ENCODE results near the gene GEMIN5. TPM values are rescaled to one million over a fixed set of nuclear protein-coding genes. Genes with fewer than 3 reads are reported as not detected.
A peak's percentile ranks its signal among the peaks of the same experiment; 100 is the strongest.

GEMIN5 gene
- total RNA-seq, 2 donors from 2014 or later = 24.7 to 49.8 TPM

GRCh38 chr5:154860123-154860522, 77.9 kb downstream of the GEMIN5 start:
- peaks cover 9% of the 10 kb centered on the region for H3K36me3 Mint-ChIP-seq
- no peaks in the 10 kb centered on the region for H3K9me3 Mint-ChIP-seq
- DNase-seq (ENCODE audit: low spot score) (no peak), ATAC-seq (no peak)
- peak overlapping the region; percentile 98 for H3K4me3 Mint-ChIP-seq
- H3K27ac Mint-ChIP-seq = peak overlapping the region; percentile 89 to 90
- no peaks in the 10 kb centered on the region for H3K27me3 Mint-ChIP-seq
- H3K4me1 Mint-ChIP-seq (ENCODE audit: low read depth in 2 of 2) = peaks cover 44 to 54% of the 10 kb centered on the region in 2 donors

GRCh38 chr5:154858972-154859871, 78.8 kb downstream of the GEMIN5 start:
- Mint-ChIP-seq H3K27me3 (no peaks in the 10 kb centered on the region), H3K4me3 (peak overlapping the region; percentile 98), H3K27ac (peak overlapping the region; percentile 89 to 90), H3K36me3 (peaks cover 7% of the 10 kb centered on the region), H3K4me1 (ENCODE audit: low read depth in 2 of 2) (peaks cover 41 to 52% of the 10 kb centered on the region in 2 donors), H3K9me3 (no peaks in the 10 kb centered on the region)
- no peak for ATAC-seq
- no peak for DNase-seq (ENCODE audit: low spot score)

DNA sequence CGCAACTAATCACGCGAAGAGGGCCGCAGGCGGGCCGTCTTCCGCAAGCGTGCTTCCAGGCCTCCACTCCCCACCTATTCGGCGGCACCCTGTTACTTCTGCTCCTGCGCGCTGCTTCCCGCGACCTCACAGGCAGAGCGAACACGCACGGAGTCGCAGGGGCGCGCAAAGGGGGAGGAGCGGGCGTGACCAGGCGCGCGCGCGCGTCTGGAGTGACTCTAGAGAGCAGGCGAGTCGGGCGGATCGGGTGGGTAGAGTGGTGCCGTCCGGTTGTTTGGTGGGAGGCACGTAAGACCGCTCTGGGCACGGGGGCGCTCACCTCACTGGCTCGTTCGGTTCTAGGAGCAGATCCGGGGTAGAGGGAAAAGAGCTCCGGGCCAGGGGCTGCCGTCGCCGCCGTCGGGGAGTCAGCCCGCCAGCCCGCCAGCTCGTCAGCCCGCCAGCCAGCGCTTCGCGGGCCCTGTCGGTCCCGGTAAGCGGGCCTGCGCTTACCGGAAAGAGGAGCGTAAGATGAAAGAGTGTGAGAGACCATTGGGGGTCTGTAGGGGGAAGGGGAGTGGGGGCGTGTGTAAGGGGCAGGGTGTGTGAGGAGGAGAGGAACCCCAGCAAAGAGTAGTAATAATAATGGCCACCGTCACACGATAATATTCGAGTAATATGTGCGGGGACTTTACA, 79.6 kb downstream of the GEMIN5 start, which contains the start of gene CNOT8:
Gene CNOT8 (plus strand): TSS at position 331 of the 675 bp plus-strand sequence. CDS start 4,652 bp downstream, outside the sequence.
- peak; percentile 98 for DNase-seq (ENCODE audit: low spot score)
- Mint-ChIP-seq H3K27me3 (no peaks in the 10 kb centered on the region), H3K36me3 (peaks cover 7% of the 10 kb centered on the region), H3K4me1 (ENCODE audit: low read depth in 2 of 2) (peaks cover 41 to 51% of the 10 kb centered on the region in 2 donors), H3K4me3 (peak within 1 kb of the TSS; percentile 98), H3K27ac (peak within 1 kb of the TSS; percentile 89 to 90), H3K9me3 (no peaks in the 10 kb centered on the region)
- peak; percentile 94 to 95 for ATAC-seq

- H3K27me3 Mint-ChIP-seq = no peaks in the 10 kb centered on the region
- DNase-seq (ENCODE audit: low spot score) (peak; percentile 88), ATAC-seq (peak; percentile 73 to 78)
- H3K9me3 Mint-ChIP-seq = no peaks in the 10 kb centered on the region
- peaks cover 34 to 44% of the 10 kb centered on the region in 2 donors for H3K4me1 Mint-ChIP-seq (ENCODE audit: low read depth in 2 of 2)
- H3K4me3 Mint-ChIP-seq = peak overlapping the region; percentile 98
- peak overlapping the region; percentile 89 to 90 for H3K27ac Mint-ChIP-seq
- peaks cover 7% of the 10 kb centered on the region for H3K36me3 Mint-ChIP-seq
Observed at GRCh38 chr5:154857530-154858296, 80.3 kb downstream of the GEMIN5 start.

DNA sequence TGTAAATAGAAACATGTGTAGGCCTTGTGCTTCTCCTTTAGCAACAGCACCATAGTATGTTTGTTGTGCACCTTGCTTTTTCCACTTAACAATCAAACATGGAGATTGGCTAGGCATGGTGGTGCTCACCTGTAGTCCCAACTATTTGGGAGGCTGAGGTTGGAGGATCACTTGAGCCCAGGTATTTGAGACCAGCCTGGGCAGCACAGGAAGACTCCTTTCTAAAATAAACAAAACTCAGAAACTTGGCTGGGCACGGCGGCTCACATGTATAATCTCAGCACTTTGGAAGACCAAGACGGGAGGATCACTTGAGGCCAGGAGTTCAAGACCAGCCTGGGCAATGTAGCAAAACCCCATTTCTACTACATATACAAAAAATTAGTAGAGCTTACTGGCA, 86.7 kb downstream of the GEMIN5 start:
- H3K27me3 Mint-ChIP-seq = no peaks in the 10 kb centered on the region
- H3K4me3 Mint-ChIP-seq = no peak overlapping the region
- H3K4me1 Mint-ChIP-seq (ENCODE audit: low read depth in 2 of 2) = no peaks in the 10 kb centered on the region
- no peak overlapping the region for H3K27ac Mint-ChIP-seq
- no peaks in the 10 kb centered on the region for H3K36me3 Mint-ChIP-seq
- H3K9me3 Mint-ChIP-seq = no peaks in the 10 kb centered on the region
- DNase-seq (ENCODE audit: low spot score) (no peak), ATAC-seq (no peak)

DNA sequence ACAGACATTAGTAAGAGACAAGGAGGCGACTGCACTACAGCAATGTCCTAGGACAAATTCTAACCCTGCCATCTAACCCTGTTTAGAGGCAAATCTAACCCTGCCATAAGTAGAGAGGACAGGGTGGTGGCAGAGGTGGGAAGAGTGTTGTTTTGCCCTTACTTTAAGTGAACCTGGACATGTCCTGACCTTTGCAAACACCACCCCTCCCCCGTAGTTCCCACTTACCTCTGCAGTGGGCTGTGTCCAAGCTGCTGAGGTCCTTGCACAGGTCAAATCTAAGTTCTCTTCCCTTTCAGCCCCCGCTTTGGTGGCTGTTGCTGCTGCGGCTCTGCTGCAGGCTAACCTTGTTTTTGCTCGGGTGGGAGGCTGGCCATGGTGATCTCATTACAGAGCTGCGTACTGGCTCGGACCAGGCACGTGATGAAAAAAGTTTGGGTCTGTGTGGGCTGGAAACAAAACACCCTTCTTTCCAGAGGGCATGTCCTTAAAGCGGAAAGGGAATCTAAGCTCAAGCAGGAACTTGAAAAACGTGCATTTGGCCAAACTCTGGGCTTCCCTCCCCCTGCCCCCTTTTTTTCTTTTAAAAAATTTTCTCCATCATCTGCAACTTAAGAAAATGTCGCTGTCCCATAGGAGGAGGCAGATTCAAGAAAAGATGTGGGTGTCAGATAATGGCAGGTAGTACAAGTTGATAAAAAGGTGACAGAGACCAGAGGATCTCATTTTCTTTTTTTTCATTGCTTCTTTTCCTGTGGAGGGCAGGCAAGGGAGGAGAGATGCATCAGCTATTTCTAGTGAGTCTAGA, 87.6 kb downstream of the GEMIN5 start, which contains the start of gene FAXDC2:
Gene FAXDC2 (minus strand): TSS at position 349 of the 808 bp plus-strand sequence. CDS start 12,425 bp downstream, outside the sequence.
- H3K9me3 Mint-ChIP-seq = no peaks in the 10 kb centered on the region
- ATAC-seq = no peak
- no peak within 1 kb of the TSS for H3K27ac Mint-ChIP-seq

DNA sequence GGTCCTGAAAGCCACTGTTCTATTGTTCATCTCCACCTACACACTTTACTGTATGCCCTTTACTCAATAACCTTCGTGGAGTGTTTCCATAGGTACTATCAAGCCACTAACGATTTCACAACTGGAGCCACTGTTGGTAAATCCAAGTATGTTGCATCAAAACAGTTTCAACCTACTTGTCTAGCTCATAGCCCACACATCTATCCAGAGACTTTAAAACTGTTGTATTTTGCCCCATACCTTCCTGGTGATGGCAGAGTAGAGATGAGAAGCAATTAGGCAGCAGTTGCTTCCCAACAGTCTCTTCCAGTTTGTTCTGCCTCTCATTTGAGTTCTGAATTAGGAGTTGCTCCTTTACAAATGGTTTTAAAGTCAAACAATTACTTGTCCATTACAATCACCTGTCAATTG, 88.2 kb downstream of the GEMIN5 start:
- ATAC-seq = no peak
- Mint-ChIP-seq H3K4me1 (ENCODE audit: low read depth in 2 of 2) (no peaks in the 10 kb centered on the region), H3K27ac (no peak overlapping the region), H3K36me3 (no peaks in the 10 kb centered on the region), H3K9me3 (no peaks in the 10 kb centered on the region), H3K4me3 (no peak overlapping the region), H3K27me3 (no peaks in the 10 kb centered on the region)
- no peak for DNase-seq (ENCODE audit: low spot score)

More for the DNA sequence above, 87.6 kb downstream of the GEMIN5 start, which contains the start of gene FAXDC2:
- H3K4me1 Mint-ChIP-seq (ENCODE audit: low read depth in 2 of 2) = no peaks in the 10 kb centered on the region
- no peak within 1 kb of the TSS for H3K4me3 Mint-ChIP-seq
- no peaks in the 10 kb centered on the region for H3K36me3 Mint-ChIP-seq
- DNase-seq (ENCODE audit: low spot score) = no peak
- H3K27me3 Mint-ChIP-seq = no peaks in the 10 kb centered on the region

- ATAC-seq = no peak
- H3K9me3 Mint-ChIP-seq = no peaks in the 10 kb centered on the region
- H3K27ac Mint-ChIP-seq = no peak overlapping the region
- no peaks in the 10 kb centered on the region for H3K27me3 Mint-ChIP-seq
- H3K4me1 Mint-ChIP-seq (ENCODE audit: low read depth in 2 of 2) = no peaks in the 10 kb centered on the region
- H3K4me3 Mint-ChIP-seq = no peak overlapping the region
- no peaks in the 10 kb centered on the region for H3K36me3 Mint-ChIP-seq
- DNase-seq (ENCODE audit: low spot score) = no peak
Observed at GRCh38 chr5:154849264-154849785, 88.7 kb downstream of the GEMIN5 start.

GRCh38 chr5:154844809-154845208, 93.2 kb downstream of the GEMIN5 start:
- Mint-ChIP-seq H3K4me1 (ENCODE audit: low read depth in 2 of 2) (no peaks in the 10 kb centered on the region), H3K36me3 (no peaks in the 10 kb centered on the region), H3K9me3 (no peaks in the 10 kb centered on the region), H3K4me3 (no peak overlapping the region), H3K27ac (no peak overlapping the region), H3K27me3 (no peaks in the 10 kb centered on the region)
- DNase-seq (ENCODE audit: low spot score) (no peak), ATAC-seq (no peak)

GRCh38 chr5:154842689-154843530, 95.1 kb downstream of the GEMIN5 start:
- Mint-ChIP-seq H3K27me3 (no peaks in the 10 kb centered on the region), H3K27ac (no peak overlapping the region), H3K4me1 (ENCODE audit: low read depth in 2 of 2) (no peaks in the 10 kb centered on the region)

DNA sequence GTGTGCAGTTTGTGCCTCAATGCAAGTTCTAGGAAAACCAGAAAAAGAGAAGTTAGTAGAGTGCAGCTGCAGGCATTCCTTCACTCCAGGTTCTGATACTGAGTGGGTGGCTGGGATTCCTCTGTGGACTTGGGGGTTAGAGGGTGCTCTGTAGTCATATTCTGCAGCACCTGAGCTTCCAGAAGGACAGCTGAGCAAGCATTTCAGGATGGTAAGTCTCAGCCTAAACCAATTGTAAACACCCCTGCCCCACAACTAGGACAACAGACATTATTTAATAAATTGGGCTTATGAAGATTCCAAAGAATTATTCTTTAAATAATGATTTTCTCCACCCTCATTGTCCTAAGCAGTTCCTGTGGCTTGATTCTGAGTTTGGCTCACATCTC, 96.7 kb downstream of the GEMIN5 start:
- Mint-ChIP-seq H3K4me1 (ENCODE audit: low read depth in 2 of 2) (no peaks in the 10 kb centered on the region), H3K4me3 (no peak overlapping the region), H3K27ac (no peak overlapping the region), H3K9me3 (no peaks in the 10 kb centered on the region), H3K36me3 (no peaks in the 10 kb centered on the region), H3K27me3 (no peaks in the 10 kb centered on the region)
- ATAC-seq (no peak), DNase-seq (ENCODE audit: low spot score) (no peak)

More at GRCh38 chr5:154842689-154843530, 95.1 kb downstream of the GEMIN5 start:
- no peak for DNase-seq (ENCODE audit: low spot score)
- ATAC-seq = no peak
- H3K9me3 Mint-ChIP-seq = no peaks in the 10 kb centered on the region
- no peaks in the 10 kb centered on the region for H3K36me3 Mint-ChIP-seq
- no peak overlapping the region for H3K4me3 Mint-ChIP-seq

Measured in natural killer cell treated with Interleukin-12 subunit alpha and Interleukin-12 subunit beta and Interleukin-15 and Interleukin-18, amount 100 ng/mL, for 72 hours (primary cell).